Effector memory CD4-positive, alpha-beta T cell (primary cell): ENCODE data around the gene SCUBE2.

Source experiments
- DNase-seq, 3 donors: peaks; one replicate each; pipeline ENCODE4 v3.0.0-alpha.2; 2020
- H3K27ac ChIP-seq: 2 replicates; pipeline ENCODE4 v1.7.0; 2013; ENCODE audit warnings: mild to moderate bottlenecking, low read length, moderate library complexity; ENCODE audit not compliant: insufficient read depth, poor library complexity, severe bottlenecking
- H3K27me3 ChIP-seq: replicated peaks from 2 replicates; pipeline ENCODE4 v1.7.0; 2013; ENCODE audit warnings: mild to moderate bottlenecking, low read length; ENCODE audit not compliant: insufficient read depth, control insufficient read depth, poor library complexity, severe bottlenecking
- H3K36me3 ChIP-seq: 2 replicates; pipeline ENCODE4 v1.7.0; 2013; ENCODE audit warnings: mild to moderate bottlenecking, low read length, moderate library complexity; ENCODE audit not compliant: control insufficient read depth, insufficient read depth
- H3K4me1 ChIP-seq: 2 replicates; pipeline ENCODE4 v1.7.0; 2013; ENCODE audit warnings: low read length, mild to moderate bottlenecking; ENCODE audit not compliant: control insufficient read depth, insufficient read depth, poor library complexity, severe bottlenecking
- H3K4me3 ChIP-seq: 2 replicates; pipeline ENCODE4 v1.7.0; 2013; ENCODE audit warnings: low read length, low read depth, mild to moderate bottlenecking; ENCODE audit not compliant: insufficient read depth, poor library complexity, severe bottlenecking
- H3K9me3 ChIP-seq: 2 replicates; pipeline ENCODE4 v1.7.0; 2013; ENCODE audit warnings: mild to moderate bottlenecking, low read length, moderate library complexity; ENCODE audit not compliant: control insufficient read depth

The SCUBE2 gene

DNA sequence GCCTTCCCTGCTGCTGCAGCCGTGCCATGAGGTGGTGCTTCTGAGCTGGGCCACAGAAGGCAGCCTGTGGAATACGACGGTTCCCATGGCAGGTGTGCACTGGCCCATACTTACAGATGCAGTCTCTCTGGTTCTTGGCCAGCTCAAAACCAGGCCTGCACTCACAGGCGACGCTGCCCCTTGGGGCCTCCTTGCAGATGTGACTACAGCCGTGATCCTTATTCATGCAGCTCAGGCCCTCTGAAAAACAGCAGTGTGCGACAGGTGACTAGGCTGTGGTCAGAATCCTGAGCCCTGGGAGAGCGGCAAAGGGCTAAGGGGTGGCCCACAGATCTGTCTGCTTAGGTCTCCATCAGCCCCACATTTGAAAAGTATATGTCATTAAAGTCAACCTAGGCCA is 22.1 kb downstream of the SCUBE2 start:
- no peaks in the 10 kb centered on the region for H3K9me3 ChIP-seq
- H3K4me1 ChIP-seq, result no peaks in the 10 kb centered on the region
- DNase-seq, result no peak
- H3K36me3 ChIP-seq, result no peaks in the 10 kb centered on the region
- no peak overlapping the region for H3K4me3 ChIP-seq
- no peaks in the 10 kb centered on the region for H3K27me3 ChIP-seq
- no peak overlapping the region for H3K27ac ChIP-seq

DNA sequence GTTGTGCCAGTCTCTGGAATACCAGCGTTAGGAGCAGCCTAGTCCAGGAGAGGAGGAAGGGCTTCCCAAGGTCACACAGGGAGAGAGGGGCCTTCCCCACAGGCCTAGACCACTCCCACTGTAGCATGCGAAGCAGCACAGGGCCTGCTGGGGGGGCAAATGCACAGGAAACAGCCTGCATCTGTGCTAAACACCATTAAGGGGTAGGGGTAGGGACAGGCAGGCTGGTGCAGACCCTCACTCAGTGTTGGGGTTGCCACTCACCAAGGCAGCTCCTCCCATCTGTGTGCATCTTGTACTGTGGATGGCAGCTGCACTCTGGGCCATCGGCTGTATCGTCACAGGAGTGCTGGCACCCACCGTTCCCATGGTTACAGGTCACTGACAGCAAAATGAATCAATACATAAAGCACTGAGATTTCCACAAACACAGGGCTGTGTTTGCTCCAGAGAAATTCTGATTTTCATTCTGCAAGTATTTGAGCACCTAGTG is 24.9 kb downstream of the SCUBE2 start:
- Histone ChIP-seq H3K9me3 (no peaks in the 10 kb centered on the region), H3K36me3 (no peaks in the 10 kb centered on the region), H3K27ac (no peak overlapping the region), H3K27me3 (no peaks in the 10 kb centered on the region), H3K4me1 (no peaks in the 10 kb centered on the region), H3K4me3 (no peak overlapping the region)
- no peak for DNase-seq

DNA sequence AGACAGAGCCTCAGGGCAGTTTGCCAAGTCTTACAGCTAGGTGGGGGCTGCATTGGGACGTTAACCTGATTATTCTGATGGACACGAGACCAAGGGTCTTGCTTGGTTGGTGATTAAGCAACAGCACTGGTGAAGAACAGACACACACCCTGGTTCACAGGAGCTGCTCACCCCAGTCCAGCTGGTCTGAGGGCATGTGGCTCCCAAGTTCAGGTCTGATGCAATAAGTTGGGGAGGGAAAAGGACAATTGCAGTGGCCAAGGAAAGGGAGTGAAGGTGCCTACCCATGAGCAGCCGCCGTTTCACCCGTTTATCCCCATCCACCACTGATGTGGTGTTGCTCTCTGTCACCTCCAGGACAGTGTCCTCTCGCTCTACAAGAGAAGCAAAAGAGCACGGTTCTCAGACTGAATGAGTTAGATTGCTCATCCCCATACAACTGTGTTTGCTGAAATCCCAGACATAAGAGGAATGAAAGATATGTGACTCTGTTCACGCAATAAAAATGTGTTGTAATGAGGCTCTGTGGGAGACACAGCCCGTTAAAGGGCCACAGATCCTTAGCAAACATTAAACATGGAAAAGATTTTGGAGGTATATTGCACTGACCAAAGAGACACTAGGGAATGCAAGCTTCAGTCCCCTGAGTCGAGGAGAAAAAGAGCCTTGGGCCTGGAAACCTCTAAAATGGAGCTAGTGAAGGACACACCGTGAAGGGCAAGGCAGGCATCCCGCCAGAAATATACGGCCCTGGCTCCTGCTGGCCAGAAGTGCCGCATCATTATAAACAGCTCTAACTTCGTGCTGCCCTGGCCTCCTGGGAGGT is 25.6 kb downstream of the SCUBE2 start:
- Histone ChIP-seq H3K27ac (no peak overlapping the region), H3K4me1 (no peaks in the 10 kb centered on the region), H3K9me3 (no peaks in the 10 kb centered on the region), H3K27me3 (no peaks in the 10 kb centered on the region), H3K36me3 (no peaks in the 10 kb centered on the region), H3K4me3 (no peak overlapping the region)
- DNase-seq, result no peak

DNA sequence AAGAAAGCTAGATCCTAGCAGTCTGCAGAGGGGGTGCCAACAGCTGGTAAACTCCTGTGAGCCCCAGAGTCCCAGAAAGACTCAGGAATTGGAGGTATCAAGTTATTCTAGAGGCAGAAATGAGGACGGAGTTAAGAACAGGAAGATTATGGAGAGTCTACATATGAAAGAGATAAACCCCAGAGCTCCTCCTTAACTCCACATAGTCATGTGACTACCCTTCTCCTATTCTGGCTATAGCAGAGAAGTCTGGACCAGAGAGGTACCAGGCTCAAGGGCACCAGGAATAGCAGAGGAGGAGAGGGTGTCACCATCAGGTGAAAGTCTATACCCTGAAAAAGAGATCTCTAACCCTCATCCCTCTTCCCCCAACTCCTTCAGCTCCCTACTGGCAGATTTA is 29.6 kb downstream of the SCUBE2 start:
- Histone ChIP-seq H3K27me3 (no peaks in the 10 kb centered on the region), H3K4me1 (no peaks in the 10 kb centered on the region), H3K27ac (no peak overlapping the region), H3K36me3 (no peaks in the 10 kb centered on the region), H3K4me3 (no peak overlapping the region), H3K9me3 (no peaks in the 10 kb centered on the region)
- no peak for DNase-seq

DNA sequence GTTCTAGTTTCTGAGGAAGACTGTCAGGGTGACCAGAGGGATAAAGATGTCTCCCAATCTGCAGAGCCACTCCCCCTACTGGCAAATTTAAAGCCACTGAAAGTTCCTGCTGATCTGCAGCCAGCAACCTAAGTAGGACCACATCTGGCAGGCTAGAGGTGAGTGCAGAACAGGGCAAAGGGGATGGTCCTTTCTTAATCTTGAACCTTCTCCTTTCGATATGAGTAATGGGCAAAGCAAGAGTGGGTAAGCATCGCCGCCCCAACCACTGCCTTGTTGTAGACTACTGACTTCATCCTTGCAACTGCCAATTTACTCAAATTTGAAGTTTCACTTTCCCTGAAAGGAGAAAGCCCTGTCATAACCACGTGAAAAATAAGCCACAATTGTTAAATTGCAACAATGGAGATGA is 30.7 kb downstream of the SCUBE2 start:
- Histone ChIP-seq H3K4me1 (no peaks in the 10 kb centered on the region), H3K36me3 (no peaks in the 10 kb centered on the region), H3K27ac (no peak overlapping the region), H3K9me3 (no peaks in the 10 kb centered on the region), H3K27me3 (no peaks in the 10 kb centered on the region), H3K4me3 (no peak overlapping the region)
- DNase-seq, result no peak

DNA sequence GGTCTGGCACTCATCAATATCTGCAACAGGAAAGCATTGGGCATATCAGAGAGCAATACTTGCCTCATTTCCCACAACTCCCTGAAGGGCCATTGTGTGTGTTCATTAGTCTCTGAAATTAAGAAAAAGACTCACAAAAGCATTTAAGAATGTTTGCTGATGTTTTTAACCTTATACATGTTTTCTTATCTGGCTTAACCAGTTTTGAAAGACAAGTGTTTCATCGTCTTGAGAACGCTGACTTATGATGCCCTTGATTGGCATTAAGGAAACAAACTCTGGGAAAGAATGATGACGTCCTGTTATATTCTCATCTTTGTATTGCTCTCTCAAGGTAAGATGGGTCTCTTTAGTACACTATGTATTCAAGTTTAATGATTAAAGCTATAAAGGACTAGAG is 32.0 kb downstream of the SCUBE2 start:
- no peak overlapping the region for H3K4me3 ChIP-seq
- no peak overlapping the region for H3K27ac ChIP-seq
- H3K4me1 ChIP-seq, result no peaks in the 10 kb centered on the region
- no peaks in the 10 kb centered on the region for H3K36me3 ChIP-seq
- H3K27me3 ChIP-seq, result no peaks in the 10 kb centered on the region
- no peak for DNase-seq
- no peaks in the 10 kb centered on the region for H3K9me3 ChIP-seq

DNA sequence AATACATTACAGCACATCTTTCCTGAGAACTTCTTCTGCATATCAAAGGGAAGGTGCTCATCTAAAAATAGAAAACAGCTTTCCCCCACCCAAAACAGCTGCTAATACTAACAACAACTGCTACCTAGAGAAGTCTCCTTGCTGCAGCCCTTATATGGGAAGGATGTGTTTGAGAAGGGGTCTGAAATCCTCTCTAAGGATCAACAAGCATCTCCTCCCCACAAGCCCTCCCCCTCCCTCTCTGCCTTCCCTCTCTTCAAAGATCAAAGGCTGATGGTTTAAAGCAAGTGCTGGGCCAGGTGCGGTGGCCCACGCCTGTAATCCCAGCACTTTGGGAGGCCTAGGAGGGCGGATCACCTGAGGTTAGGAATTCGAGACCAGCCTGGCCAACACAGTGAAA is 33.5 kb downstream of the SCUBE2 start:
- Histone ChIP-seq H3K9me3 (no peaks in the 10 kb centered on the region), H3K27me3 (no peaks in the 10 kb centered on the region), H3K36me3 (no peaks in the 10 kb centered on the region), H3K27ac (no peak overlapping the region), H3K4me3 (no peak overlapping the region), H3K4me1 (no peaks in the 10 kb centered on the region)
- DNase-seq, result no peak

DNA sequence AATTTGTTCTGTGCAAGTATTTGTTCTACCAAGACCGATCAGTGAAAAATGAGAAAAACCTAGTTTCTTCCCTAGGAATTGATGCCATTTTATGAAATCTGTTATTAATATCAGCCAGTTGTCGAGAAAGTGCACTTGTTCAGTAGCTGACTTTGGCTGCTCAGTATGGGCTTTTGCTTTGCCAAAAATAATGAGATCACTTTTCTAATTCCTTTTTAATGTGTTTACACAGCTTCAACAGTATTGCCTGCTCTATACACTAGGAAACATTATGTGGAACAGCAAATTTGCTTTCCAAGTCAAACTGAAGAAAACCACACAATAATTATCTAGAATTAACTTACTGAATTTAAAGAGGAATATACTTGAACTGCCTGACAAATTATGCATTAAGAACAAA is 34.4 kb downstream of the SCUBE2 start:
- Histone ChIP-seq H3K27me3 (no peaks in the 10 kb centered on the region), H3K4me3 (no peak overlapping the region), H3K27ac (no peak overlapping the region), H3K36me3 (no peaks in the 10 kb centered on the region), H3K4me1 (no peaks in the 10 kb centered on the region), H3K9me3 (no peaks in the 10 kb centered on the region)
- no peak for DNase-seq

DNA sequence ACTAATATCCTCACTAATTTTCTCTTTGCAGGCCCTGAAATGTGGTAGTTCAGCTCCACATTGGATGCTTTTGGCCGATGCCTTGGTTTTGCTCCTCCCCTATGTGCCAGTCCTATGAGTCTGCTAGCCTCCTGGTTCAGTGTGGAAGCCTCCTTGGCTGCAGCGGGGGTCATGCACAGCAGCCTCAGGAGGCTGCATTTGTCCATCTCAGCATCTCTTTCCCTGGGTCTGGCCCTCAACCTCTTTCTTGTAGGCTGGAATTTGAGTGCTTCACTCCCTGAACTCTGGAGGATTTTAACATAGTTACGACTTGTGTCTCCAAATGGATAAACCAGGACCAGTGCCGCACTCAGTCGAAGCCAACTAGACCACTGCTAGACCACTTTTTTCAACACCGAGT is 34.9 kb downstream of the SCUBE2 start:
- Histone ChIP-seq H3K27ac (no peak overlapping the region), H3K4me3 (no peak overlapping the region)
- no peak for DNase-seq

DNA sequence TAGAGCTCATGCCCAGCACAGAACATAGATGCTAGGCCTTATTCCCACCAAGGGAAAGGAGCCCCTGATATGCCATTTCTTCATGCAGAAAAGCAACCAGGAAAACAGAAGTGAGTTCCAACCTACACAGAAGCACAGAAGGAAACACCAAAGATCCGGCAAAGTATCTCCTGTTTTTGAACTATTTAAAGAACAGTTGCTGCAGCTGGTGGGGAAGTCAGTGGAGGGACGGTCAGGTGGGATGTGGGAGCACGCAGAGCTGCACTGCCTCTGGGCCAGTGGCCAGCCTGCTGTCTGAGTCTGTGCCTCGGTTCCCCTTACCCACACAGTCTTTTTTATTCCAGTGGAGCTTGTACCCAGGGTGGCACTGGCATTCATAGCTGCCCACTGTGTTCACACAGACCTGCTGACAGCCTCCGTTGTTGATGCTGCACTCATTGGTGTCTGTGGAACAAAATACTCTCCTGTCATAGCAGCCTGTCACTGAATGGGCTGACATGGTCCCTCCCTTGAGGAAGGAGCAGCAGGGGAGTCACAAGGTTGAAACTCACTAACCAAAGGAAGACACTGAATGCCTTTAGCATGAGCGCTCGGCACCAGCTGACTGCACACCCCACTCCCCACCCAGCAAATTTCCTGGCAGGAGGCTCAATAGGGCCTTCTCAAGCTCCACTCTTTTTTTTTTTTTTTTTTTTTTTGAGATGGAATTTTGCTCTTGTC is 37.9 kb downstream of the SCUBE2 start:
- H3K36me3 ChIP-seq, result no peaks in the 10 kb centered on the region
- no peak overlapping the region for H3K27ac ChIP-seq
- H3K4me1 ChIP-seq, result no peaks in the 10 kb centered on the region
- DNase-seq, result no peak
- H3K9me3 ChIP-seq, result no peaks in the 10 kb centered on the region
- no peak overlapping the region for H3K4me3 ChIP-seq
- no peaks in the 10 kb centered on the region for H3K27me3 ChIP-seq

More for the DNA sequence above, 34.9 kb downstream of the SCUBE2 start:
- H3K4me1 ChIP-seq, result no peaks in the 10 kb centered on the region
- H3K27me3 ChIP-seq, result no peaks in the 10 kb centered on the region
- no peaks in the 10 kb centered on the region for H3K36me3 ChIP-seq
- no peaks in the 10 kb centered on the region for H3K9me3 ChIP-seq
